ENCODE results near the gene PKD1. TPM values are rescaled to one million over a fixed set of nuclear protein-coding genes. Genes with fewer than 3 reads are reported as not detected.

The PKD1 gene
- total RNA-seq, 1 experiment from 2014 or later = 98.8 TPM

- no peak for DNase-seq (ENCODE audit: extremely low read depth, low read depth)
Observed at GRCh38 chr16:2170587-2171435, 35.1 kb upstream of the PKD1 start.

GRCh38 chr16:2170080-2170479 is 34.4 kb upstream of the PKD1 start:
- no peak for DNase-seq (ENCODE audit: extremely low read depth, low read depth)

GRCh38 chr16:2167068-2167638 is 31.5 kb upstream of the PKD1 start:
- no peak for DNase-seq (ENCODE audit: extremely low read depth, low read depth)

- DNase-seq (ENCODE audit: extremely low read depth, low read depth) = no peak
Observed at GRCh38 chr16:2166263-2167067, 30.8 kb upstream of the PKD1 start.

- no peak for DNase-seq (ENCODE audit: extremely low read depth, low read depth)
Observed at GRCh38 chr16:2165861-2166260, 30.2 kb upstream of the PKD1 start.

GRCh38 chr16:2163211-2163881 is 27.6 kb upstream of the PKD1 start:
- no peak for DNase-seq (ENCODE audit: extremely low read depth, low read depth)

GRCh38 chr16:2162676-2163118 is 27.0 kb upstream of the PKD1 start:
- no peak for DNase-seq (ENCODE audit: extremely low read depth, low read depth)

GRCh38 chr16:2161911-2162310 is 26.2 kb upstream of the PKD1 start:
- DNase-seq (ENCODE audit: extremely low read depth, low read depth) = no peak

- DNase-seq (ENCODE audit: extremely low read depth, low read depth) = no peak
Observed at GRCh38 chr16:2160915-2161551, 25.3 kb upstream of the PKD1 start.

- no peak for DNase-seq (ENCODE audit: extremely low read depth, low read depth)
Observed at GRCh38 chr16:2159175-2159838, 23.6 kb upstream of the PKD1 start.

GRCh38 chr16:2158262-2158638 is 22.6 kb upstream of the PKD1 start:
- no peak for DNase-seq (ENCODE audit: extremely low read depth, low read depth)

- no peak for DNase-seq (ENCODE audit: extremely low read depth, low read depth)
Observed at GRCh38 chr16:2157480-2158261, 22.0 kb upstream of the PKD1 start.

GRCh38 chr16:2156849-2157224 is 21.1 kb upstream of the PKD1 start:
- DNase-seq (ENCODE audit: extremely low read depth, low read depth) = no peak

GRCh38 chr16:2155977-2156848 is 20.5 kb upstream of the PKD1 start:
- DNase-seq (ENCODE audit: extremely low read depth, low read depth) = no peak

- peak; percentile 100 for DNase-seq (ENCODE audit: extremely low read depth, low read depth)
Observed at GRCh38 chr16:2155091-2155950, 19.6 kb upstream of the PKD1 start, which contains the start of gene TRAF7. Gene TRAF7, plus strand, starts transcription at chr16:2155782. Its CDS starts 8,139 bp downstream, at chr16:2163921.

- no peak for DNase-seq (ENCODE audit: extremely low read depth, low read depth)
Observed at GRCh38 chr16:2154533-2155090, 18.9 kb upstream of the PKD1 start.
